SK-N-SH treated with all-trans-retinoic acid at 6 μM for 48 hours (cell line): ENCODE results near the gene PPP6R2.

ENCODE experiments used
- ATAC-seq: fragments of 200-7000 bp; cut with Tn5 transposase; 3 replicates; pipeline ENCODE4 v1.9.1; 2020; ENCODE audit warnings: mild to moderate bottlenecking, moderate library complexity
- ARNTL ChIP-seq: fragments of 450-650 bp; formaldehyde crosslinking; IDR thresholded peaks from 2 replicates; pipeline ENCODE4 v1.5.0; 2020; ENCODE audit warnings: low read depth, mild to moderate bottlenecking, moderate library complexity, borderline replicate concordance
- BACH2 ChIP-seq: fragments of 250-450 bp; sonication (Bioruptor Pico); IDR thresholded peaks from 2 replicates; pipeline ENCODE4 v1.9.0; 2021; ENCODE audit warnings: mild to moderate bottlenecking, borderline replicate concordance
- CSDC2 ChIP-seq: fragments of 250-450 bp; sonication (Bioruptor Pico); IDR thresholded peaks from 2 replicates; pipeline ENCODE4 v1.5.0; 2020; ENCODE audit warnings: mild to moderate bottlenecking, moderate library complexity
- CSRNP3 ChIP-seq: fragments of 250-450 bp; sonication (Bioruptor Pico); IDR thresholded peaks from 2 replicates; pipeline ENCODE4 v1.5.1; 2021; ENCODE audit warnings: mild to moderate bottlenecking, moderate library complexity
- ESRRG ChIP-seq: fragments of 250-450 bp; sonication (Bioruptor Pico); IDR thresholded peaks from 2 replicates; pipeline ENCODE4 v1.6.1; 2021; ENCODE audit warnings: mild to moderate bottlenecking
- ISL1 ChIP-seq: fragments of 250-450 bp; sonication (Bioruptor Pico); IDR thresholded peaks from 2 replicates; pipeline ENCODE4 v2.1.2; 2022; ENCODE audit warnings: mild to moderate bottlenecking, moderate library complexity
- OSR1 ChIP-seq: fragments of 250-450 bp; sonication (Bioruptor Pico); IDR thresholded peaks from 2 replicates; pipeline ENCODE4 v1.8.0; 2022; ENCODE audit warnings: moderate library complexity, mild to moderate bottlenecking, inconsistent platforms
- PATZ1 ChIP-seq: fragments of 250-450 bp; sonication (Bioruptor Pico); IDR thresholded peaks from 2 replicates; pipeline ENCODE4 v1.8.0; 2020; ENCODE audit warnings: mild to moderate bottlenecking, moderate library complexity, borderline replicate concordance
- POU6F1 ChIP-seq: fragments of 250-450 bp; sonication (Bioruptor Pico); IDR thresholded peaks from 2 replicates; pipeline ENCODE4 v1.8.0; 2021; ENCODE audit warnings: low read depth, mild to moderate bottlenecking, moderate library complexity, borderline replicate concordance
- PPARA ChIP-seq: fragments of 250-450 bp; sonication (Bioruptor Pico); IDR thresholded peaks from 2 replicates; pipeline ENCODE4 v1.5.0; 2020; ENCODE audit warnings: mild to moderate bottlenecking, borderline replicate concordance
- RARB ChIP-seq: fragments of 250-450 bp; sonication (Bioruptor Pico); IDR thresholded peaks from 2 replicates; pipeline ENCODE4 v1.8.0; 2021; ENCODE audit warnings: mild to moderate bottlenecking, moderate library complexity
- SNAI2 ChIP-seq: fragments of 250-450 bp; sonication (Bioruptor Pico); IDR thresholded peaks from 2 replicates; pipeline ENCODE4 v1.5.0; 2020; ENCODE audit warnings: mild to moderate bottlenecking, moderate library complexity
- TCF4 ChIP-seq: fragments of 250-450 bp; sonication (Bioruptor Pico); IDR thresholded peaks from 2 replicates; pipeline ENCODE4 v1.8.0; 2021; ENCODE audit warnings: mild to moderate bottlenecking, moderate library complexity, borderline replicate concordance
- TOX ChIP-seq: fragments of 250-450 bp; sonication (Bioruptor Pico); IDR thresholded peaks from 2 replicates; pipeline ENCODE4 v1.8.0; 2021; ENCODE audit warnings: mild to moderate bottlenecking, moderate library complexity, borderline replicate concordance
- ZFP3 ChIP-seq: fragments of 250-450 bp; sonication (Bioruptor Pico); IDR thresholded peaks from 2 replicates; pipeline ENCODE4 v1.5.0; 2020; ENCODE audit warnings: mild to moderate bottlenecking, moderate library complexity
- ZNF565 ChIP-seq: fragments of 450-650 bp; formaldehyde crosslinking; conservative IDR thresholded peaks from 2 replicates; pipeline ENCODE4 v1.5.0; 2020; ENCODE audit warnings: low read depth, mild to moderate bottlenecking, moderate library complexity
- ZNF70 ChIP-seq: fragments of 450-650 bp; formaldehyde crosslinking; IDR thresholded peaks from 2 replicates; pipeline ENCODE4 v1.5.0; 2020; ENCODE audit warnings: mild to moderate bottlenecking, moderate library complexity
- ZNF8 ChIP-seq: fragments of 450-650 bp; formaldehyde crosslinking; IDR thresholded peaks from 2 replicates; pipeline ENCODE4 v1.5.0; 2020; ENCODE audit warnings: mild to moderate bottlenecking, moderate library complexity

Gene PPP6R2

GRCh38 chr22:50473855-50474671 is 130.9 kb downstream of the PPP6R2 start:
- TF ChIP-seq ZNF565: no peak
- TF ChIP-seq RARB: no peak
- no peak for TF ChIP-seq POU6F1 (CRISPR knock-in tag)
- TF ChIP-seq ZNF70 (CRISPR knock-in tag): peak; percentile 95
- no peak for TF ChIP-seq ESRRG
- TF ChIP-seq CSDC2 (CRISPR knock-in tag): no peak
- TF ChIP-seq CSRNP3 (CRISPR knock-in tag): no peak
- TF ChIP-seq SNAI2 (CRISPR knock-in tag): no peak
- no peak for TF ChIP-seq PPARA (CRISPR knock-in tag)
- ATAC-seq: peak; percentile 66

- ATAC-seq: peak; percentile 94
- no peak for TF ChIP-seq BACH2 (CRISPR knock-in tag)
- TF ChIP-seq ZNF565: no peak
- TF ChIP-seq, all 23 proteins: peak for 0
Measured at GRCh38 chr22:50474710-50475651, 131.9 kb downstream of the PPP6R2 start, which contains the start of gene SBF1. SBF1 (minus strand) TSS chr22:50475035; CDS start chr22:50474840, 195 bp downstream.

- TF ChIP-seq BACH2 (CRISPR knock-in tag) (no peak), ZNF565 (no peak), ESRRG (no peak), CSRNP3 (CRISPR knock-in tag) (no peak), POU6F1 (CRISPR knock-in tag) (no peak), TCF4 (CRISPR knock-in tag) (no peak), ARNTL (CRISPR knock-in tag) (no peak), OSR1 (CRISPR knock-in tag) (no peak), ZNF8 (CRISPR knock-in tag) (no peak), TOX (no peak), ZNF70 (CRISPR knock-in tag) (no peak), ISL1 (CRISPR knock-in tag) (no peak), PATZ1 (CRISPR knock-in tag) (no peak), RARB (no peak), ZFP3 (CRISPR knock-in tag) (no peak), CSDC2 (CRISPR knock-in tag) (no peak)
- ATAC-seq: peak; percentile 3; the same call in 2 of the 3 replicates
Measured at GRCh38 chr22:50475652-50476002, 132.5 kb downstream of the PPP6R2 start.
